Uterus (tissue), 4 donors: ENCODE measurements around the gene IFI35. TPM values are rescaled to one million over a fixed set of nuclear protein-coding genes. Genes with fewer than 3 reads are reported as not detected.
"Not testable (repeated sequence)": the region's sequence is repeated elsewhere in the genome, so short reads cannot be mapped to it uniquely, and the experiment has no call there.

Source experiments
- DNase-seq, 2 donors: peaks; one replicate each; pipeline ENCODE4 v3.0.0-alpha.2; 2019 to 2020
- H3K27ac ChIP-seq, 2 donors: fragments of 200-600 bp; sonication (generic); 1 replicate in 1 of 2; 2 replicates in 1 of 2; pipeline ENCODE4 v1.5.1; 2016 to 2018
- H3K27me3 ChIP-seq, 2 donors: fragments of 200-600 bp; sonication (generic); one replicate each; pipeline ENCODE4 v1.5.1; 2018 to 2019; ENCODE audit warnings: control low read depth in 1 of 2
- H3K36me3 ChIP-seq, 2 donors: fragments of 200-600 bp; sonication (generic); one replicate each; pipeline ENCODE4 v1.5.1; 2019; ENCODE audit warnings: control low read depth in 1 of 2
- H3K4me1 ChIP-seq, 2 donors: fragments of 200-600 bp; sonication (generic); one replicate each; pipeline ENCODE4 v1.5.1; 2018 to 2019; ENCODE audit warnings: control low read depth in 1 of 2
- H3K4me3 ChIP-seq, 2 donors: fragments of 200-600 bp; sonication (generic); 1 replicate in 1 of 2; 2 replicates in 1 of 2; pipeline ENCODE4 v1.5.1; 2018 to 2019; ENCODE audit warnings: mild to moderate bottlenecking in 1 of 2
- H3K9me3 ChIP-seq, 2 donors: fragments of 200-600 bp; sonication (generic); one replicate each; pipeline ENCODE4 v1.5.1; 2019; ENCODE audit warnings: control low read depth in 1 of 2
- POLR2A ChIP-seq, 2 donors: fragments of 450-650 bp; IDR thresholded peaks; one replicate each; pipeline ENCODE4 v1.6.1; 2016; ENCODE audit warnings: antibody characterized with exemption in 2 of 2, mild to moderate bottlenecking in 1 of 2, moderate library complexity in 1 of 2
- intact Hi-C: fragments of 100-400 bp; cut with DNase I; formaldehyde crosslinking; loops from one replicate; pipeline ENCODE4 v1.15.1; 2023; ENCODE audit warnings: low total_unique reads
- total RNA-seq, 4 donors: library from RNA; depleted of rRNA in 3 of 4; stranded (reverse); fragments of >200 nt in 3 of 4; gene quantifications; one replicate each; pipeline versions ENCODE4 v1.1.0 to v1.2.4, GENCODE V29; 2014 to 2023
- TF ChIP-seq, protein P1 (sequence below), 4 experiments: fragments of 200-600 bp in 2 of 4; fragments of 450-650 bp in 2 of 4; sonication (generic) in 2 of 4; IDR thresholded peaks; one replicate each; pipeline ENCODE4 v1.5.1; 2016 to 2019; ENCODE audit warnings: antibody characterized with exemption in 4 of 4, mild to moderate bottlenecking in 2 of 4, moderate library complexity in 1 of 4
- donor health status: DM: yes; HTN: yes; CAD: no.

The IFI35 gene
- total RNA-seq, 4 donors from 2014 or later: 5.9 to 31.4 (median 10.0) TPM

GRCh38 chr17:42971589-42971988 lies 35.0 kb upstream of the IFI35 start:
- Histone ChIP-seq H3K4me3 (no peak overlapping the region), H3K4me1 (no peaks in the 10 kb centered on the region)
- TF ChIP-seq POLR2A (IDR thresholded peaks at IDR 0.05): no peak
- TF ChIP-seq, protein P1, sequence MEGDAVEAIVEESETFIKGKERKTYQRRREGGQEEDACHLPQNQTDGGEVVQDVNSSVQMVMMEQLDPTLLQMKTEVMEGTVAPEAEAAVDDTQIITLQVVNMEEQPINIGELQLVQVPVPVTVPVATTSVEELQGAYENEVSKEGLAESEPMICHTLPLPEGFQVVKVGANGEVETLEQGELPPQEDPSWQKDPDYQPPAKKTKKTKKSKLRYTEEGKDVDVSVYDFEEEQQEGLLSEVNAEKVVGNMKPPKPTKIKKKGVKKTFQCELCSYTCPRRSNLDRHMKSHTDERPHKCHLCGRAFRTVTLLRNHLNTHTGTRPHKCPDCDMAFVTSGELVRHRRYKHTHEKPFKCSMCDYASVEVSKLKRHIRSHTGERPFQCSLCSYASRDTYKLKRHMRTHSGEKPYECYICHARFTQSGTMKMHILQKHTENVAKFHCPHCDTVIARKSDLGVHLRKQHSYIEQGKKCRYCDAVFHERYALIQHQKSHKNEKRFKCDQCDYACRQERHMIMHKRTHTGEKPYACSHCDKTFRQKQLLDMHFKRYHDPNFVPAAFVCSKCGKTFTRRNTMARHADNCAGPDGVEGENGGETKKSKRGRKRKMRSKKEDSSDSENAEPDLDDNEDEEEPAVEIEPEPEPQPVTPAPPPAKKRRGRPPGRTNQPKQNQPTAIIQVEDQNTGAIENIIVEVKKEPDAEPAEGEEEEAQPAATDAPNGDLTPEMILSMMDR (IDR thresholded peaks at IDR 0.05): no peak

DNA sequence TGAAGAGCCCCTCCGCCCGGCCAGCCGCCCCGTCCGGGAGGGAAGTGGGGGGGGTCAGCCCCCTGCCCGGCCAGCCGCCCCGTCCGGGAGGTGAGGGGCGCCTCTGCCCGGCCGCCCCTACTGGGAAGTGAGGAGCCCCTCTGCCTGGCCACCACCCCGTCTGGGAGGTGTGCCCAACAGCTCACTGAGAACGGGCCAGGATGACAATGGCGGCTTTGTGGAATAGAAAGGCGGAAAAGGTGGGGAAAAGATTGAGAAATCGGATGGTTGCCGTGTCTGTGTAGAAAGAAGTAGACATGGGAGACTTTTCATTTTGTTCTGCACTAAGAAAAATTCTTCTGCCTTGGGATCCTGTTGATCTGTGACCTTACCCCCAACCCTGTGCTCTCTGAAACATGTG lies 33.3 kb upstream of the IFI35 start:
- H3K36me3 ChIP-seq, DNase-seq, H3K27ac ChIP-seq, H3K27me3 ChIP-seq, intact Hi-C loops, H3K9me3 ChIP-seq, H3K4me3 ChIP-seq, H3K4me1 ChIP-seq: not testable (repeated sequence)

More at GRCh38 chr17:42971589-42971988, 35.0 kb upstream of the IFI35 start:
- intact Hi-C loops: no loop called here
- Histone ChIP-seq H3K36me3 (no peaks in the 10 kb centered on the region), H3K9me3 (no peaks in the 10 kb centered on the region), H3K27ac (no peak overlapping the region), H3K27me3 (no peaks in the 10 kb centered on the region)
- DNase-seq: no peak

GRCh38 chr17:42975265-42975664 lies 31.3 kb upstream of the IFI35 start:
- Histone ChIP-seq H3K4me3 (no peak overlapping the region), H3K9me3 (no peaks in the 10 kb centered on the region), H3K27ac (no peak overlapping the region), H3K27me3 (no peaks in the 10 kb centered on the region), H3K36me3 (no peaks in the 10 kb centered on the region), H3K4me1 (no peaks in the 10 kb centered on the region)
- no peak for DNase-seq
- no peak for TF ChIP-seq POLR2A (IDR thresholded peaks at IDR 0.05)
- TF ChIP-seq, protein P1 (IDR thresholded peaks at IDR 0.05): no peak
- intact Hi-C loops: no loop called here

DNA sequence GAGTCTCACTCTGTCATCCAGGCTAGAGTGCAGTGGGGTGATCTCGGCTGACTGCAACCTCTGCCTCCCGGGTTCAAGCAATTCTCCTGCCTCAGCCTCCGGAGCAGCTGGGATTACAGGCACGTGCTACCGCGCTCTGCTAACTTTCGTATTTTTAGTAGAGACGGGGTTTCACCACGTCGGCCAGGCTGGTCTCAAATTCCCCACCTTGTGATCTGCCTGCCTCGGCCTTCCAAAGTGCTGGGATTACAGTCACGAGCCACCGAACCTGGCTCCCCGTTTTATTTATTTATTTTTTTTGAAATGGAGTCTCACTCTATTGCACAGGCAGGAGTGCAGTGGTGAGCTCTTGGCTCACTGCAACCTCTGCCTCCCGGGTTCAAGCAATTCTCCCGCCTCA lies 30.9 kb upstream of the IFI35 start:
- DNase-seq: not testable (repeated sequence)

DNA sequence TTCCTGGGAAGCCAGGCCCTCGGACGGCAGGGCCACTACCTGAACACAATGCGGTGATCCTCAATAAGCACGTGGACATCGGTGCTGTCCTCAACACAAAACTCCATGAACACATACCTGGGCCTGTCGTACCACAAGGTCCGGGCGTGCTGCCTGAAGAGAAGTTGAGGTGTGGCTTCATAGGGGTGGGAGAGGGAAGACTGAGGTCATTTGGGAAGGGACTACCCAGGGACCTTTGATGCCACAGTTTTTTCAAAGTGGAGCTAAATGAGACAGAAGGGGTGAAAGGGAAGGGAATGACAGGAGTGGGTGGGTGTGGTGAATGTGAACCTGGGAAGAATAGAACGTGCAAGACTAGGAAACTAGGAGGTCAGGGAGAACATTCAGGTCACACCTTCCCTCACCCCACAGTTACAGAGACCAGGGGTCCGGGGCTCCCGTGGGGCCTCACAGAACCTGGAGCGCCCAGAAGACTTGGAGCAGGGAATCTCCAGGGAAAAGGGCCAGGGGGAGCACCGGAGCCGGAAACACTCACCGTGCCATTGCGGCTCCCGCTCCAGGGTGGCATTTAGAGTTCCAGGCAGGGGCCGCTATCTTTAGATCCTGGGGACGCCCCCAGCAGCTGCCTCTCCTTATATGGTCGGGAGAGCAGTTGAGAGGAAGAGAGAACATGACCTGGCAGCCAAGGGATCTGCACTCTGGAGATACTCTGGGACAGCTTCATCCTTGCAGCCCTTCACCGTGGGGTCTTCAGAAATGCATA lies 26.9 kb upstream of the IFI35 start, which contains the start of gene PTGES3L:
Gene PTGES3L (minus strand): TSS at position 570 of the 763 bp plus-strand sequence. CDS start 27 bp downstream, at position 543.
- Histone ChIP-seq H3K4me1 (no peaks in the 10 kb centered on the region), H3K4me3 (peak within 1 kb of the TSS; percentile 54 to 87), H3K36me3 (no peaks in the 10 kb centered on the region), H3K27ac (peak within 1 kb of the TSS; percentile 58 to 74), H3K27me3 (no peaks in the 10 kb centered on the region), H3K9me3 (no peaks in the 10 kb centered on the region)
- peak; percentile 45 to 48 for DNase-seq
- intact Hi-C loops: no loop called here
- no peak for TF ChIP-seq POLR2A (IDR thresholded peaks at IDR 0.05)
- TF ChIP-seq, protein P1 (IDR thresholded peaks at IDR 0.05): no peak

More for the DNA sequence above, 30.9 kb upstream of the IFI35 start:
- H3K36me3 ChIP-seq, H3K27ac ChIP-seq, intact Hi-C loops, H3K9me3 ChIP-seq, H3K4me1 ChIP-seq, H3K27me3 ChIP-seq, H3K4me3 ChIP-seq: not testable (repeated sequence)

DNA sequence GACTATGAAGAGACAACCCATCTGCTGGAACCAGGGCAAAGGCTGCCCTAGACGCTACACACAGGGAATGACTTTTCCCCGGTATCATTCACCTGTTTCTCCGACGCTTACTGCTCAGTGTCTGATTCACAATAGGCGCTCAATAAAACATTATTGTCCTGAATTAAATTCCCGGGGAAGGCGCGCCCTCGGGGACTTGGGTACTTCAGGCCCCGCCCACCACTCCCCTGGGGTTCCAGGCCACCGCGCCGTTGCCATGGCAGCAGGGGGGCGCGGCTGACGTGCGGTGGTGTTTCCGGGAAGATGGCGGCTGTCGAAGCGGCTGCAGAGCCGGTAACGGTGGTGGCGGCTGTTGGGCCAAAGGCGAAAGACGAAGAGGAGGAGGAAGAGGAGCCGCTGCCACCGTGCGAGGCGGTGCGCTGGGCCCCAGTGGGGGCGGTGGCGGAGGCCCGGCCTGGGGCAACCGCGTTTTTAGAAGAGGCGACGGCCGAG lies 26.3 kb upstream of the IFI35 start, which contains the start of gene RUNDC1:
Gene RUNDC1 (plus strand): TSS at position 292 of the 492 bp plus-strand sequence. CDS start 12 bp downstream, at position 304.
- no peaks in the 10 kb centered on the region for H3K9me3 ChIP-seq
- peak; percentile 88 to 89 for DNase-seq
- TF ChIP-seq, protein P1 (IDR thresholded peaks at IDR 0.05): no peak
- TF ChIP-seq POLR2A (IDR thresholded peaks at IDR 0.05): peak; percentile 24 to 54
- no peaks in the 10 kb centered on the region for H3K36me3 ChIP-seq
- no peaks in the 10 kb centered on the region for H3K27me3 ChIP-seq
- no peaks in the 10 kb centered on the region for H3K4me1 ChIP-seq
- intact Hi-C loops: no loop called here
- peak within 1 kb of the TSS; percentile 54 to 87 for H3K4me3 ChIP-seq
- H3K27ac ChIP-seq: peak within 1 kb of the TSS; percentile 58 to 74
